Activated B cell treated with CpG ODN at 0.5 μM for 24 hours (primary cell): ENCODE measurements around the gene ZNF683. TPM values are rescaled to one million over a fixed set of nuclear protein-coding genes. Genes with fewer than 3 reads are reported as not detected.
"Not testable (repeated sequence)": the region's sequence is repeated elsewhere in the genome, so short reads cannot be mapped to it uniquely, and the experiment has no call there.

ENCODE experiments used
- ATAC-seq: fragments of 200-7000 bp; cut with Tn5 transposase; one replicate; pipeline ENCODE4 v1.10.0; 2021; ENCODE audit warnings: low read depth, mild to moderate bottlenecking, moderate library complexity
- CTCF ChIA-PET: fragments of 350-600 bp; sonication (Branson Sonifier 250); formaldehyde crosslinking; loops from one replicate; lab custom pipeline; 2021; ENCODE audit warnings: antibody characterized with exemption; lab: Charles Lee
- POLR2A ChIA-PET: fragments of 350-600 bp; sonication (Branson Sonifier 250); formaldehyde crosslinking; loops from one replicate; lab custom pipeline; 2021; ENCODE audit warnings: antibody characterized with exemption; lab: Charles Lee
- DNase-seq: peaks from one replicate; pipeline ENCODE4 v3.0.0; 2022
- H3K27ac Mint-ChIP-seq: one replicate; pipeline ENCODE4 v1.8.0; 2020; ENCODE audit warnings: mixed read lengths
- H3K27me3 Mint-ChIP-seq: one replicate; pipeline ENCODE4 v1.8.0; 2021; ENCODE audit warnings: mixed read lengths
- H3K36me3 Mint-ChIP-seq: one replicate; pipeline ENCODE4 v1.8.0; 2021; ENCODE audit warnings: low read depth, mixed read lengths
- H3K4me1 Mint-ChIP-seq: one replicate; pipeline ENCODE4 v1.8.0; 2021; ENCODE audit warnings: mixed read lengths
- H3K4me3 Mint-ChIP-seq: one replicate; pipeline ENCODE4 v1.8.0; 2020; ENCODE audit warnings: mild to moderate bottlenecking, mixed read lengths
- H3K9me3 Mint-ChIP-seq: one replicate; pipeline ENCODE4 v1.8.0; 2020; ENCODE audit warnings: mixed read lengths
- intact Hi-C: fragments of 100-400 bp; cut with micrococcal nuclease; formaldehyde crosslinking; loops from one replicate; pipeline ENCODE4 v1.15.1; 2024
- total RNA-seq: library from RNA; stranded (reverse); gene quantifications from 2 replicates; pipeline ENCODE4 v1.2.3, GENCODE V29; 2022
- TF ChIP-seq, protein P1 (sequence below): fragments of 200-600 bp; IDR thresholded peaks from one replicate; pipeline ENCODE4 v1.8.0; 2022; ENCODE audit warnings: antibody characterized with exemption, mild to moderate bottlenecking

ZNF683 gene
- total RNA-seq, 1 donor from 2014 or later, result not detected

DNA sequence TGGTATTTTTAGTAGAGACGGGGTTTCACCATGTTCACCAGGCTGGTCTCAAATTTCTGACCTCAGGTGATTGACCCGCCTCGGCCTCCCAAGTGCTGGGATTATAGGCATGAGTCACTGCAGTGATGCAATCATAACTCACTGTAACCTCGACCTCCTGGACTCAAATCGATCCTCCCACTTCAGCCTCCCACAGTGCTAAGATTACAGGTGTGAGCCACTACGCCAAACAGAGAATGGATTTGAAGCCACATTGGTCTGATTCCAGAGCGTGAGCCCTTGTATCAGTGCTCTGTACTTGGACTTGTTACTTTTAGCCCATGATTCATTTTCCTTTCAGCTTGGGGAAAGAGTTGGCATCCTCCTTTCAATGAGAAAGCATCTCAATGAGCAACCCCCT is 14.9 kb upstream of the ZNF683 start:
- peaks cover 16% of the 10 kb centered on the region for H3K27me3 Mint-ChIP-seq
- intact Hi-C loops, result no loop called here
- no peak overlapping the region for H3K4me3 Mint-ChIP-seq
- ChIA-PET POLR2A (no interaction called here), CTCF (no interaction called here)
- no peak overlapping the region for H3K27ac Mint-ChIP-seq
- no peaks in the 10 kb centered on the region for H3K36me3 Mint-ChIP-seq
- no peaks in the 10 kb centered on the region for H3K9me3 Mint-ChIP-seq
- no peaks in the 10 kb centered on the region for H3K4me1 Mint-ChIP-seq
- no peak for ATAC-seq
- TF ChIP-seq, protein P1, sequence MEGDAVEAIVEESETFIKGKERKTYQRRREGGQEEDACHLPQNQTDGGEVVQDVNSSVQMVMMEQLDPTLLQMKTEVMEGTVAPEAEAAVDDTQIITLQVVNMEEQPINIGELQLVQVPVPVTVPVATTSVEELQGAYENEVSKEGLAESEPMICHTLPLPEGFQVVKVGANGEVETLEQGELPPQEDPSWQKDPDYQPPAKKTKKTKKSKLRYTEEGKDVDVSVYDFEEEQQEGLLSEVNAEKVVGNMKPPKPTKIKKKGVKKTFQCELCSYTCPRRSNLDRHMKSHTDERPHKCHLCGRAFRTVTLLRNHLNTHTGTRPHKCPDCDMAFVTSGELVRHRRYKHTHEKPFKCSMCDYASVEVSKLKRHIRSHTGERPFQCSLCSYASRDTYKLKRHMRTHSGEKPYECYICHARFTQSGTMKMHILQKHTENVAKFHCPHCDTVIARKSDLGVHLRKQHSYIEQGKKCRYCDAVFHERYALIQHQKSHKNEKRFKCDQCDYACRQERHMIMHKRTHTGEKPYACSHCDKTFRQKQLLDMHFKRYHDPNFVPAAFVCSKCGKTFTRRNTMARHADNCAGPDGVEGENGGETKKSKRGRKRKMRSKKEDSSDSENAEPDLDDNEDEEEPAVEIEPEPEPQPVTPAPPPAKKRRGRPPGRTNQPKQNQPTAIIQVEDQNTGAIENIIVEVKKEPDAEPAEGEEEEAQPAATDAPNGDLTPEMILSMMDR, result no peak
- DNase-seq, result no peak

- H3K9me3 Mint-ChIP-seq, H3K27ac Mint-ChIP-seq, intact Hi-C loops, H3K4me1 Mint-ChIP-seq, CTCF ChIA-PET, POLR2A ChIA-PET, H3K36me3 Mint-ChIP-seq, H3K4me3 Mint-ChIP-seq, H3K27me3 Mint-ChIP-seq, DNase-seq, ATAC-seq: not testable (repeated sequence)
Measured at GRCh38 chr1:26385063-26385462, 12.5 kb upstream of the ZNF683 start.

DNA sequence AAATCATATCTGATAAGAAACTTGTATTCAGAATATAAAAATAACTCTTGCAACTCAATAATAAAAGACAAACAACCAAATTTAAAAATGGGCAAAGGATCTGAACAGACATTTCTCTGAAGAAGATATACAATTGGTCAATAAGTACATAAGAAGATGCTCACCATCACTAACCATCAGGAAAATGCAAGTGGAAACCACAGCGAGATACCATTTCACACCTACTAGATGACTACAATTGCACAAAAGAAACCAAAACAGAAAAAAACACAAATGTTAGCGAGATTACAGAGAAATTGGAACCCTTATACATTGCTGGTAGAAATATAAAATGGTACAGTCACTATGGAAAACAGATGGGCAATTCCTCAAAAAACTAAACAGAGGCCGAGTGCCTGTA is 11.5 kb upstream of the ZNF683 start:
- no peak for ATAC-seq
- CTCF ChIA-PET, result no interaction called here
- POLR2A ChIA-PET, result interaction anchor here (0.7 kb wide), 1 partner anchor 621 kb away, joined by 6 read pairs; no protein-coding TSS in a partner anchor

GRCh38 chr1:26378879-26379251 is 6.3 kb upstream of the ZNF683 start:
- Mint-ChIP-seq H3K9me3 (no peaks in the 10 kb centered on the region), H3K27ac (peak overlapping the region; percentile 86), H3K4me1 (peaks cover 40% of the 10 kb centered on the region), H3K4me3 (no peak overlapping the region), H3K27me3 (no peaks in the 10 kb centered on the region), H3K36me3 (no peaks in the 10 kb centered on the region)
- DNase-seq (no peak), ATAC-seq (no peak)
- TF ChIP-seq, protein P1, result no peak
- CTCF ChIA-PET, result interaction anchor here (0.9 to 2.3 kb wide), 4 partner anchors 16 to 39 kb away, joined by 3 to 9 read pairs (median 6); no protein-coding TSS in a partner anchor
- intact Hi-C loops, result no loop called here
- POLR2A ChIA-PET, result interaction anchor here (1.2 to 1.3 kb wide), 2 partner anchors 57 to 93 kb away, joined by 3 to 6 read pairs; partner anchors contain the start of gene HMGN2

More for the DNA sequence above, 11.5 kb upstream of the ZNF683 start:
- Mint-ChIP-seq H3K27ac (no peak overlapping the region), H3K27me3 (peaks cover 7% of the 10 kb centered on the region), H3K4me1 (peaks cover 2% of the 10 kb centered on the region), H3K36me3 (no peaks in the 10 kb centered on the region), H3K9me3 (no peaks in the 10 kb centered on the region), H3K4me3 (no peak overlapping the region)
- no peak for DNase-seq
- TF ChIP-seq, protein P1, result no peak
- intact Hi-C loops, result no loop called here

DNA sequence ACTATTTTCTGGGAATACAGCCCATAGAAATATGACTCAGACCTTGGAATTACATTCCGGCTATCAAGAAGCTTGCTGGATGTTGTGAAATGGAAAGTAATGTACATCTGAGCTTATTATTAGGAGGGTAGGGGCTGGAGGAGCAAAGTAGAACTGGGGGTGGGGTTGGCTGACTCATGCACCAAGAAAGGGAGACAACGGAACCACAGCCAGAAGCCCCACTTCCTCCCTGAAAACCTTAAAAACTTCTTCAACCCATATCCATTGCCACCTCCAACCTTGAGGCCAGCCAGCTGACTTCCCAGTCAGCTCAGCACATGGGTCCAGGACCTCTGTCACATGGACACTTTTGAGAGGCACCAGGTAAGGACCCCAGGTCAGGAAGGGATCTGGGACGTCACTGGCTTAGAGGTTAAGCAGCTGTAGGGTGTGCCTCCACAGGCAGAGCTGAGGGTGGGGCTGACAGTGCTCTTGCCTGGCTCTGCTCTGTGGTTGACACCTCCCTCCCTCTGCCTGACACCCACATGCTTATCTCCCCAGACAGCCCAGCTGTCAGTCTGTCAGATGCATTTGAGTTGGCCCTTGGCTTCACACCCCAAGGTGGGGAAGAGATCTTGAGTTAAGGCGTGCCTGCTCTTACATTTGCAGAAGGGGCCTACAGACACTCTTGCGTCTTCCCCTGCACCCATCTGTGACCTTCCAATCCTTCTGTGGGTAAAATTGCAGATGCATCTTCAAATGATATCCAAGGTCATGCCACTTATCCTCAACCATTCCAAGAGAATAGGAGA is 5.7 kb upstream of the ZNF683 start:
- intact Hi-C loops, result no loop called here
- CTCF ChIA-PET, result interaction anchor here (0.9 to 2.3 kb wide), 5 partner anchors 14 to 39 kb away, joined by 3 to 9 read pairs (median 6); no protein-coding TSS in a partner anchor
- H3K4me1 Mint-ChIP-seq, result peaks cover 46% of the 10 kb centered on the region
- POLR2A ChIA-PET, result interaction anchor here (0.6 to 1.4 kb wide), 5 partner anchors 24 to 94 kb away, joined by 3 to 6 read pairs (median 4); partner anchors contain the start of genes CD52 and HMGN2
- DNase-seq (peak; percentile 36), ATAC-seq (peak; percentile 96)
- no peaks in the 10 kb centered on the region for H3K27me3 Mint-ChIP-seq
- H3K9me3 Mint-ChIP-seq, result no peaks in the 10 kb centered on the region
- H3K27ac Mint-ChIP-seq, result peak overlapping the region; percentile 86
- TF ChIP-seq, protein P1, result no peak
- H3K36me3 Mint-ChIP-seq, result no peaks in the 10 kb centered on the region
- H3K4me3 Mint-ChIP-seq, result peak overlapping the region; percentile 35
